Stimulated activated CD4-positive, alpha-beta T cell treated with anti-CD3 and anti-CD28 coated beads, Interleukin-1b, Interleukin-23, amount 100 ng/mL, for 1 hour (primary cell): ENCODE measurements around the gene ADAMTS4.

ENCODE experiments used
- DNase-seq, 2 donors: peaks; one replicate each; pipeline ENCODE4 v3.0.0-alpha.2; 2020; ENCODE audit warnings: low read depth in 2 of 2

ADAMTS4 gene

GRCh38 chr1:161145832-161146231 lies 53.0 kb downstream of the ADAMTS4 start:
- no peak for DNase-seq

DNA sequence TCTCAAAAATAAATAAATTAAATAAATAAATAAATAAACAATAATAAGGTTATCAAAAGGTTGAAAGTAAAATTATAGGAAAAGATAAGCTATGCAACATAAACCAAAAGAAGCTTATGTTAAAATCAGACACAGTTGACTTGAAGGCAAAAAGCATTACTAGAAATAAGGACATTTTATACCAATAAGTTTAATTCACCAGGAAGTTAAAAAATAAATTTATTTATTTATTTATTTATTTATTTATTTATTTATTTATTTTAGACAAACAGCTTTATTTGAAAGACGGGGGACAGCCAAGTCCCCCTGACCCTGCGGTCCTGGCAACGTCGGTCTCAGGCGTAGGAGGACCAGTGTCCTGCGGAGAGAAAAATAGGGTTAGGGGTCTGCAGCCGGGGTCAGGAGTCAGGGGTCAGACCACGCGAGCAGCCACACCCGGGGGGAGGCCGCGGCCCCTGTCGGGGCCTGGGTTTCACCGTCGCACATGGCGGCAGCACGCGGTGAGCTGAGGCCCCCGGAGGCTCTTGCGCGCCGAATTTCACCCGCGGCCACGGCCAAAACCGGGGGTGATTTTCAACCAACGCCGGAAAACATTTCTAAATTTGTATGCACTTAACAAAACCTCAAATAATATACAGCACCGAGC lies 58.0 kb downstream of the ADAMTS4 start:
- DNase-seq: no peak

- DNase-seq: no peak
Measured at GRCh38 chr1:161139766-161140165, 59.1 kb downstream of the ADAMTS4 start.

DNA sequence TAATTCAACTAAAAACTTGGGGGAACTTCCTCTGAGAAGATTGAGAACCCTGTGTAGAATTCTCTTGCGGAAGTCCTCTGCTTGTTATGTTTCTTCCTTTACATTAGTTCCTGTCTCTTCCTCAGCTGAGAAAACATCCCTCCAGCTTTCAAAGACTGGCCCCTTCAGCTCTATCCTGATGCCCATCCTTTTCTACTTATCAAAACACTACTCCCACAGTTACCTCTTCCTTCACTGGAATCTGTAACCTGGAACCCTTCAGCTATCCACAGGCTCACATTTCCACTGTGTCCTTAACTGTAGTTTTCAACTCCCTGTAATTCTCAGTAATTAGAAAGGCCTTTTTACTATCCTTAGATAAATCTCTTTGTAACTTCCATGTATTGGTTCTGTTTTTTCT lies 60.4 kb downstream of the ADAMTS4 start:
- no peak for DNase-seq

DNA sequence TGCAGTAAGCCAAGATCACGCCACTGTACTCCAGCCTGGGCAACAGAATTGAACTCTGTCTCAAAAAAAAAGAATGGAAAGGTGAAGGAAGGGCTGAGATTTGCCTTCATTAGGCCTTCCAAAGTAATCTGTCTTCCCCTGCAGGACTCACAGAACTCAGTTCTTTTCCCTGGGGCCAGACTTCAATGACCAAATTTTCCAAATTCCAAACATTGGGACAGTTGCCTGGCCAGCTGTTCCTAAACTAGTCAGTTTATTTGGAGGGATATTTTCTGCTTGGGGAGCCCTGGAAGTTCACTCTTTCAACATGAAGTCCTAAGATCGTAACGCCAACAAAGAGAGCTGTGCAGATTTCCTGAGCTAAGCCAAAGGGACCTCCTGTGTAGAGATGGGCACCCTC lies 61.0 kb downstream of the ADAMTS4 start:
- no peak for DNase-seq
